Right lobe of liver (tissue), 4 donors: ENCODE measurements around the gene SOD1.

Experiments used
- CTCF ChIP-seq, 4 donors: fragments of 200-600 bp in 3 of 4; fragments of 450-650 bp in 1 of 4; IDR thresholded peaks; one replicate each; pipeline versions ENCODE4 v1.5.1 to v1.8.0; 2016 to 2022; ENCODE audit warnings: antibody characterized with exemption in 4 of 4, mild to moderate bottlenecking in 2 of 4
- POLR2A ChIP-seq: fragments of 450-650 bp; IDR thresholded peaks from one replicate; pipeline ENCODE4 v1.6.1; 2017; ENCODE audit warnings: antibody characterized with exemption, mild to moderate bottlenecking
- donor health status: DM: no; HTN: no; CAD: no.
- donor health status: DM: no; HTN: no; CAD: no.
- donor health status: DM: no; HTN: yes; CAD: no.

DNA sequence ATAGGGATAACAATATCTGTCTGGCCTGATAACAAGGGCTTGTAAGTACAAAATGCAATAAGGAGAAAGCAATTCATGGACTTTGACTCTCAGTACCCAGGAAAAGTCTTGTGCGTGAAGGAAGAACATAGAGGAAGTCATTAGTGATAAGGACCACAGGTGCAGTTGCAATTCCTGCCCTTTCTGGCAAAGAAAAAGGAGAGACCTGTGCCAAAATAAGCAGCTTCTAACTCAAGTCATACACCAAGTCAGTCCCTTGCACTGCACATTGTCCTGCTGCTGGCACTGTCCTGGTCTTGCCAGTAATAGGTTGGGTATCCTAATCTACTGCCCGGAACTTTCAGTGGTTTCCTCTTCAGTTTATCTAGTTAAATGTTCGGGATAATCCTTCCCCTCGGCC, 14.8 kb upstream of the SOD1 start:
- TF ChIP-seq CTCF (IDR thresholded peaks at IDR 0.05) = no peak
- TF ChIP-seq POLR2A = no peak
